Femur (tissue), 1 donor: Measurements from ENCODE around the gene CHRNA1.
"Not testable (repeated sequence)": the region's sequence is repeated elsewhere in the genome, so short reads cannot be mapped to it uniquely, and the experiment has no call there.

Source experiments
- DNase-seq: peaks from one replicate; pipeline ENCODE4 v3.0.0-alpha.2; 2017

CHRNA1 gene

DNA sequence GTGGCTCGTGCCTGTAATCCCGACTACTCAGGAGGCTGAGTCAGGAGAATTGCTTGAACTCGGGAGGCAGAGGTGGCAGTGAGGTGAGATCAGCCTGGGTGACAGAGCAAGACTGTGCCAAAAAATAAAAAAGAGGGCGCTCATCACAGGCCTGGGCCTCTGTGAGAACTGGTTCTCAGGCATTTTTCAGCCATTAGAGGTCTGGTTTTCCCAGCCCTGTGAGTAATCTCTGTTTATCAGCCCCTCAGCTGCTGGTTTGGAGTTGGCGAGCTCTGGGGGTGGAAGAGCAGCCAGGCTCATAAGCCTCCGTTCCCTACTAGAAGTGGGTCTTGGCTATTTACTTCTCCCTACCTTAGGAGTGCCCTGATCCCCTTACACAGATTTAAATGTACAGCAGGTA lies 53.1 kb downstream of the CHRNA1 start:
- no peak for DNase-seq

DNA sequence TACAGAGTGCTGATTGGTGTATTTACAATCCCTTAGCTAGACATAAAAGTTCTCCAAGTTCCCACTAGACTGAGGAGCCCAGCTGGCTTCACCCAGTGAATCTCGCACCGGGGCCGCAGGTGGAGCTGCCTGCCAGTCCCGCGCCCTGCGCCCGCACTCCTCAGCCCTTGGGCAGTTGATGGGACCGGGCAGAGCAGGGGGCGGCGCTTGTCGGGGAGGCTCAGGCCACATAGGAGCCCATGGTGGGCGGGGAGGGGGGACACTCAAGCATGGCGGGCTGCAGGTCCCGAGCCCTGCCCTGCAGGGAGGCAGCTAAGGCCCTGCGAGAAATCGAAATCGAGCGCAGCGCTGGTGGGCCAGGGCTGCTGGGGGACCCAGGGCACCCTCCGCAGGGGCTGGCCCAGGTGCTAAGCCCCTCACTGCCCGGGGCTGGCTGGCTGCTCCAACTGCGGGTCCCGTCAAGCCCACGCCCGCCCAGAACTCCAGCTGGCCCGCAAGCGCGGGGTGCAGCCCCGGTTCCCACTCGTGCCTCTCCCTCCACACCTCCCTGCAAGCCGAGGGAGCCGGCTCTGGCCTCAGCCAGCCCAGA lies 54.8 kb downstream of the CHRNA1 start:
- DNase-seq, result not testable (repeated sequence)

DNA sequence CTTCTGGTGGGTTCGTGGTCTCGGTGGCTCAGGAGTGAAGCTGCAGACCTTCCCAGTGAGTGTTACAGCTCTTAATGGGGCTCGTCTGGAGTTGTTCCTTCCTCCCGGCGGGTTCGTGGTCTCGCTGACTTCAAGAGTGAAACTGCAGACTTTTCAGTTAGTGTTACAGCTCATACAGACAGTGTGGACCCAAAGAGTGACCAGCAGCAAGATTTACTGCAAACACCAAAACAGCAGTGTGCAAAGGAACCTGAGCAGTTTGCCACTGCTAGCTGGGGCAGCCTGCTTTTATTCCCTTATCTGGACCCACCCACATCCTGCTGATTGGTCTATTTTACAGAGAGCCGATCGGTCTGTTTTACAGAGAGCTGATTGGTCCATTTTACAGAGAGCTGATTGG lies 55.6 kb downstream of the CHRNA1 start:
- no peak for DNase-seq

DNA sequence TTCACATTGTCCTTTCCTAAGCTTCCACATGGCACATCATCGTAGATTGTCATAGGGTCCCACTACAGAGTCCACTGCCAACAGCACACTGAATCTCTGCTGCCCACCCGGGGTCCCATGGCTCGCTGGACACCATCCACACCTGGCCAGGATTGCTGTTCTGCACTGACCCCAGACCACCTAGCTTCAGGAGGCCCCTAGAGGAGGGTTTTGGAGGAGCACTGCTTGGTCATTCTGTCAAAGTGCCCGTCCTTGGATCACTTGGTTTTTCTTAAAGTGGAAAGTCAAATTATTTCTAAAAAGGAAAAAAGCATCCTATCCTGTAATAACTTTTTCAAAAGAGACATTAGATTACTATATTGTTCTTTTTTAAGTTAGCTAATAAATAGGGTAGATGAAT lies 59.0 kb downstream of the CHRNA1 start:
- DNase-seq, result no peak

DNA sequence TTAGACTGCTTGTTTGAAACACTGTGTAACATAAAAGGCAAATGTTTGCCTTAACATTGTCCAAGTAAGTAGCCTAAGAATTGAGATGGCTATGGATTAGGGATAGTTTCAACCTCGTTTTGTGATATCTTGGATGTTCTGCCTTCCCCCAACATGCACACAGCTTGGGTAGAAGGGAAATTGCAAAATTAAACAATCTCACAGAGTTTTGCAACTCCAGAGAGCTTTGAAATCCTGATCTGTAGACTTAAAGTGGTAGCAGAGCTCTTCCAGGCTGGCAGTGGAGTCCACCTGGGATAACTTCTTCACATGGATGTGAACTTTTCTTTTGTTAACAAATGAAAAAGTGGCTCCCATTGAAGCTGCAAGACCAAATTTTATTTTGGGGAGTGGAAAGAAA lies 59.6 kb downstream of the CHRNA1 start:
- no peak for DNase-seq

DNA sequence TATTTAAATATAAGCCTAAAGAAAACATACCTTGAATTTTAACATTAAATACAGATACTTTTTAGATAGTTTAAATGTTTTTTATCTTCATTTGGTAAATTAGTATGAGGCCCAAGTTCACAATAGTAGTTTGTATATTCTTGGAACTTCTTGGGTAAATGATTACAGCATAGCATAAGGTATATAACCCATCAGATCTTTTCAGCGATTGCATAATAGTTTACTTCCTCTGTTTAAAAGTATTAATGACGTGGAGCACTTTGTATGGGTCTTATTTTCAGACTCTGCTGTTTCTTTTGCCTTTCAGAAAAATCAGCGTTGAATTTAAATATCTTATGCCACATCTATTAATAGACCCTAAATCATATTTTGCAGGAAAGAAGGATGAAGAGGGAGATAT lies 60.2 kb downstream of the CHRNA1 start:
- no peak for DNase-seq

DNA sequence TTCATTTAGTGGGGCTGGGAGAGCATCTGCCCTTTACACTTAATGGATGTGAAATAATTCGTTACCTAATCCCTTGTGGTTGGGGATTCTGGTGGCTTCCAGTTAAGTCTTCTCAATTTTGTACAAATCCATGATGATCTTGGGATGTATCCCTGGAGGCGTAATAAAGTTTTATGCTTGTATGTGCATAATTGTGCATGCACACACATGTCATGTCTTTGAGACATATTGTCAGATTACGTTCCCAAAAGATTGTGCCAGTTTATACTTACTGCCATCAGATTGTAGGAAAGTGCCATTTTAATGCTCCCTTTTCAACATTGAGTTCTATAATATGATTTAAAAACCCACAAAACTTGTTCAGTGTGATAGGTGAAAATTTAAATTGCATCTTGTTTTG lies 60.8 kb downstream of the CHRNA1 start:
- DNase-seq, result no peak

DNA sequence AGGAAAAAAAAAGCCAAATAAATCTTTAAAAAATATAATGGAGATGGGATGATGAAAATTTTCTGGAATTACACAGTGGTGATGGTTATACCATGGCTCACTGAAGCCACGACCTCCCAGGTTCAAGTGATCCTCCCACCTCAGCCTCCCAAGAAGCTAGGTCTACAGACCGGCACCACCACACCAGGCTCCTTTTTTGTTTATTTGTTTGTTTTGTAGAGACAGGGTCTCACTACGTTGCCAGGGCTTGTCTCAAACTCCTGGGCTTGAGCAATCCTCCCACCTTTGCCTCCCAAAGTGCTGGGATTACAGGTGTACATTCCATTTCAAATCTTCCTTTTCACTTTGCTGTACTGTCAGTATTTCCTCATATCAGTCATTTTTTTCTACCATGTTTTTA lies 61.7 kb downstream of the CHRNA1 start:
- DNase-seq, result no peak

DNA sequence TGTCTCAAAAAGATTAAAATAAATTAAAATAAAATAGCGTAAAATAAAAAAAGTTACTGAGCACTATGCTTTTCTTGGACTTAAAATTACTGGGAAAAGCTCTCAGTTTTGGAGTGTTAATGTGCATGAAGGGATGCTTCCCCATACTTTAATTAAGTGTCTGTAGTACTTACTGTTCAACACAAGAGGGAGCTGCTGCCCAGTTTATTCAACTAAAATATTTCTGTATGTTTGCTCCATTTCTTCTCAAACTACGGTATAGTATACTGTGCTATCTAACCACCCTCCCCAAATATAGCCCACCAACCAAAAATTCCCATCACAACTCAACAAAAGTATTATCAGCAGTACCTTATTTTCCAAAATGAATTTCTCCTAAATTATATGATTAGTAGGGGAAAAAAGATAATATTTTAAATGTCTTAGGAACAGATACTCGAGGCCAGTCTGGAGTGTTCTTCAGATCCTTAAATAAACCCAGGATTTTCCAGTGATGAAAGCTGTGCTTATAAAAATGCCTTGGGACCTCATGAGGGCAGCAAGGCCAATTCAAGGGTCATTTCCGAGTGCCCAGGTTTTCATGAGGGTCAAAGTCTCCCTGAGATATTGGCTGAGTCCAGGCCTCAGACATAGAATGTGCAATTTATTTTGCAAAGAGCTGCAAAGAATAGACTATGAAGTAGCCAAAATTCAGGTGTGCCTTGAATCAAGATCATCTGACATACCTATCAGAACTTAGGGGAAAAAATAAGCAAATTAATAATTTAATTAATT lies 64.1 kb downstream of the CHRNA1 start:
- DNase-seq, result no peak
